Parathyroid adenoma (tissue), 2 donors: ENCODE measurements around the gene KRT79.
"Not testable (repeated sequence)": the region's sequence is repeated elsewhere in the genome, so short reads cannot be mapped to it uniquely, and the experiment has no call there.

Source experiments
- H2AFZ ChIP-seq: fragments of 300-600 bp; sonication (generic); one replicate; pipeline ENCODE4 v1.7.0; 2017; ENCODE audit warnings: antibody characterized with exemption, mild to moderate bottlenecking
- H3K27ac ChIP-seq: fragments of 300-600 bp; sonication (generic); one replicate; pipeline ENCODE4 v1.7.0; 2017
- H3K27me3 ChIP-seq: fragments of 300-600 bp; sonication (generic); one replicate; pipeline ENCODE4 v1.7.0; 2017; ENCODE audit warnings: low read length; ENCODE audit not compliant: control insufficient read depth, insufficient read depth
- H3K36me3 ChIP-seq: fragments of 300-600 bp; sonication (generic); one replicate; pipeline ENCODE4 v1.7.0; 2017; ENCODE audit warnings: low read length; ENCODE audit not compliant: control insufficient read depth, insufficient read depth
- H3K4me1 ChIP-seq: fragments of 300-600 bp; sonication (generic); one replicate; pipeline ENCODE4 v1.7.0; 2017; ENCODE audit warnings: control low read depth
- H3K4me2 ChIP-seq: fragments of 300-600 bp; sonication (generic); one replicate; pipeline ENCODE4 v1.7.0; 2017; ENCODE audit warnings: low read length
- H3K4me3 ChIP-seq: fragments of 300-600 bp; sonication (generic); one replicate; pipeline ENCODE4 v1.7.0; 2017; ENCODE audit warnings: low read depth, low read length
- H3K79me2 ChIP-seq: fragments of 300-600 bp; sonication (generic); one replicate; pipeline ENCODE4 v1.7.0; 2017; ENCODE audit warnings: control low read depth
- H3K9ac ChIP-seq: fragments of 300-600 bp; sonication (generic); one replicate; pipeline ENCODE4 v1.7.0; 2017; ENCODE audit warnings: mild to moderate bottlenecking
- H3K9me3 ChIP-seq: fragments of 300-600 bp; sonication (generic); one replicate; pipeline ENCODE4 v1.7.0; 2017; ENCODE audit warnings: low read length; ENCODE audit not compliant: control insufficient read depth
- TF ChIP-seq, protein P1 (sequence below): fragments of 300-600 bp; sonication (generic); IDR thresholded peaks from one replicate; pipeline ENCODE4 v1.7.0; 2017; ENCODE audit warnings: antibody characterized with exemption, mild to moderate bottlenecking
- donor health status: primary hyperparathyroidism.

KRT79 gene

DNA sequence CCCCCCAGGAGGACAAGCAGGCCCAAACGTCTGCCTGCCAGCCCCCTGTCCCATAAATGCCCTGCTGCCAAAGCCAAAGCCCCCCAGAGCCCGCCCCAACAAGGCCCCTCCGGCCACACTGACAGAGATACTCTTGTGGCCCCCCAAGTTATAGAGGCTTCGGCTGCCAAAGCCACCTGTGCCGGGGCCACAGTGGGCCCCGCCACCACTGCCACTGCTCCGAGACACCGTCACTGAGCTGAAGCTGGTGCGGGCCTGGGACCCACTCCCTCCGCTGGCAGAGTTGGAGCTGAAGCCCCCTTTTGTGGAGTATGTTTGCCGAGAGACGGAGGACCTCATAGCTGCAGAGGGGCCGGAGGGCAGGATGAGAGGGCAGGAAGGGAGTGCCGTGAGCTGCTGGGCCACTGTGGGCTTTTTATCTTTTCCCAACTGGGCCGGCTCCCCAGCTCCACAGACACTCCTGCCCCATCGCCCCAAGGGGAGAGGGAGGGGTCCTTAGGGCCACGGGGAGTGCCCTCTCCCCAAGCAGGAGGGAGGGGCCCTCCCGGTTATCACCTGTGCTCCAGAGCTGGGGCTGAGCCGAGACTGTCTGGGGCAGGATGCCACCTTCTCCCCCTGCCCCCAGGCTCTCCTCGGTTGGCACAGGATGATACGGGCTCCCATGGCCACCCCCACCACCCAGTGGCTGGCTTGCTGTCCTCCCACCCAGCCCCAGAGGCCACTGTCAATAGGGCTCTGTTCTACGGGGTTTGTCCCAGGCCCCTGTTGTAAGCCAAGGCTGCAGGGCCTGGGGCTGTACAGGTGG is at the start of gene KRT79:
Gene KRT79, minus strand, starts transcription at position 390 of the 805 bp plus-strand sequence. Its CDS starts 51 bp downstream, at position 339.
- Histone ChIP-seq H3K27me3 (no peaks in the 10 kb centered on the region), H3K4me3 (no peak within 1 kb of the TSS), H3K9me3 (no peaks in the 10 kb centered on the region), H3K9ac (no peak within 1 kb of the TSS), H3K4me1 (no peaks in the 10 kb centered on the region), H2AFZ (no peak within 1 kb of the TSS), H3K36me3 (no peaks in the 10 kb centered on the region), H3K4me2 (no peak within 1 kb of the TSS), H3K79me2 (no peaks in the 10 kb centered on the region), H3K27ac (no peak within 1 kb of the TSS)
- TF ChIP-seq, protein P1, sequence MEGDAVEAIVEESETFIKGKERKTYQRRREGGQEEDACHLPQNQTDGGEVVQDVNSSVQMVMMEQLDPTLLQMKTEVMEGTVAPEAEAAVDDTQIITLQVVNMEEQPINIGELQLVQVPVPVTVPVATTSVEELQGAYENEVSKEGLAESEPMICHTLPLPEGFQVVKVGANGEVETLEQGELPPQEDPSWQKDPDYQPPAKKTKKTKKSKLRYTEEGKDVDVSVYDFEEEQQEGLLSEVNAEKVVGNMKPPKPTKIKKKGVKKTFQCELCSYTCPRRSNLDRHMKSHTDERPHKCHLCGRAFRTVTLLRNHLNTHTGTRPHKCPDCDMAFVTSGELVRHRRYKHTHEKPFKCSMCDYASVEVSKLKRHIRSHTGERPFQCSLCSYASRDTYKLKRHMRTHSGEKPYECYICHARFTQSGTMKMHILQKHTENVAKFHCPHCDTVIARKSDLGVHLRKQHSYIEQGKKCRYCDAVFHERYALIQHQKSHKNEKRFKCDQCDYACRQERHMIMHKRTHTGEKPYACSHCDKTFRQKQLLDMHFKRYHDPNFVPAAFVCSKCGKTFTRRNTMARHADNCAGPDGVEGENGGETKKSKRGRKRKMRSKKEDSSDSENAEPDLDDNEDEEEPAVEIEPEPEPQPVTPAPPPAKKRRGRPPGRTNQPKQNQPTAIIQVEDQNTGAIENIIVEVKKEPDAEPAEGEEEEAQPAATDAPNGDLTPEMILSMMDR: no peak

GRCh38 chr12:52880499-52880898 is 46.4 kb upstream of the KRT79 start:
- H3K9ac ChIP-seq, H3K27me3 ChIP-seq, H3K27ac ChIP-seq, H3K9me3 ChIP-seq, H3K79me2 ChIP-seq, H3K4me3 ChIP-seq, H3K36me3 ChIP-seq, H3K4me2 ChIP-seq, H2AFZ ChIP-seq, H3K4me1 ChIP-seq: not testable (repeated sequence)

GRCh38 chr12:52879394-52880351 is 45.6 kb upstream of the KRT79 start:
- H3K4me3 ChIP-seq: no peak overlapping the region
- H3K27ac ChIP-seq: no peak overlapping the region
- no peaks in the 10 kb centered on the region for H3K27me3 ChIP-seq
- H3K4me2 ChIP-seq: no peak overlapping the region
- H3K36me3 ChIP-seq: no peaks in the 10 kb centered on the region
- H3K4me1 ChIP-seq: peaks cover 3% of the 10 kb centered on the region
- H3K9me3 ChIP-seq: no peaks in the 10 kb centered on the region
- no peak overlapping the region for H3K9ac ChIP-seq
- H2AFZ ChIP-seq: peak overlapping the region; percentile 76
- no peaks in the 10 kb centered on the region for H3K79me2 ChIP-seq
- TF ChIP-seq, protein P1: peak; percentile 62

DNA sequence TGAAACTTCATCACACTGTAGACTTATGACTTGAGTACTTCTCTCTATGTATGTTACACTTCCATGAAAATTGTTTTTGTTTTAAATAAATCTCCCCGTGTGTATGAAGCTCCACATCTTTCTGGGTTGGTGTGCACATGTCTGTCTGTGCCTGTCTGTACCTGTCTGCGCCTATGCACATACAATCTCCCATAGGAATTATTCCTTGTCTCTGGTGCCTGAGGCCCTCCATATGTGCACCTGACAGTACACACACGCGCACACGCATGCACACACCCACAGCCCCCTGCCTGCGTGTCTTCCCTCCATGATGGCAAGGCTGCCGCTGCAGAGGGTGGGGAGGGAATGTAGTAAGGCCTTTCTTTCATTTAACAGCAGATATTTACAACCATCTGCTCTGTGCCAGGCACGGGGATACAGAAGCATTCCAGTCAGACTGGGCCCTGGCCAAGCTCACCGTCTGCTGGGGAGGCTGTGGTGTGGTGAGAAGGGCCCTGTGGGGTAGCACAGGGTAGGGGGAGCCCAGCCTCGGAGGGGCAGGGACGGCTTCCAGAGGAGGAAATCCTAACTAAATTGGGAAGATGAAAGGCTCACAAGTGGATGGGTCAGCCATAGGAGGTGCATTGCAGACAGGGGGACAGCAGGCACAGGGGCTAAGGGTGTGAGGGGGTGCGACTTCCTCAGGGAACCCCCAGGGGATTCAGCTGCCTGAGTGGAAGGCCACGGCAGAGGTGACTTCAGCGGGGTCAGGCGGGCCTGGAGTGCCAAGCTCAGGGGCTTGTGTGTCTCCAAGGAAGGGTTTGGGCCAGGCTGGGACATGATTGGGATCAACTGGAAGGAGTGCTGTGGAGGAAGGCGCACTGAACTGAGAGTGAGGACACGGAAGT is 44.6 kb upstream of the KRT79 start:
- Histone ChIP-seq H3K27ac (no peak overlapping the region), H3K4me3 (no peak overlapping the region)

More for the DNA sequence above, 44.6 kb upstream of the KRT79 start:
- Histone ChIP-seq H2AFZ (peak overlapping the region; percentile 76), H3K27me3 (no peaks in the 10 kb centered on the region), H3K4me1 (peaks cover 3% of the 10 kb centered on the region), H3K4me2 (no peak overlapping the region), H3K36me3 (no peaks in the 10 kb centered on the region), H3K79me2 (no peaks in the 10 kb centered on the region), H3K9ac (no peak overlapping the region), H3K9me3 (no peaks in the 10 kb centered on the region)
- TF ChIP-seq, protein P1: no peak
